CD4-positive, alpha-beta T cell treated with Interleukin-12 subunit alpha and Interleukin-12 subunit beta, for 1 hour (primary cell): Measurements from ENCODE around the gene ZBTB40.

ENCODE experiments used
- DNase-seq: peaks from one replicate; pipeline ENCODE4 v3.0.0-alpha.2; 2020

ZBTB40 gene, protein sequence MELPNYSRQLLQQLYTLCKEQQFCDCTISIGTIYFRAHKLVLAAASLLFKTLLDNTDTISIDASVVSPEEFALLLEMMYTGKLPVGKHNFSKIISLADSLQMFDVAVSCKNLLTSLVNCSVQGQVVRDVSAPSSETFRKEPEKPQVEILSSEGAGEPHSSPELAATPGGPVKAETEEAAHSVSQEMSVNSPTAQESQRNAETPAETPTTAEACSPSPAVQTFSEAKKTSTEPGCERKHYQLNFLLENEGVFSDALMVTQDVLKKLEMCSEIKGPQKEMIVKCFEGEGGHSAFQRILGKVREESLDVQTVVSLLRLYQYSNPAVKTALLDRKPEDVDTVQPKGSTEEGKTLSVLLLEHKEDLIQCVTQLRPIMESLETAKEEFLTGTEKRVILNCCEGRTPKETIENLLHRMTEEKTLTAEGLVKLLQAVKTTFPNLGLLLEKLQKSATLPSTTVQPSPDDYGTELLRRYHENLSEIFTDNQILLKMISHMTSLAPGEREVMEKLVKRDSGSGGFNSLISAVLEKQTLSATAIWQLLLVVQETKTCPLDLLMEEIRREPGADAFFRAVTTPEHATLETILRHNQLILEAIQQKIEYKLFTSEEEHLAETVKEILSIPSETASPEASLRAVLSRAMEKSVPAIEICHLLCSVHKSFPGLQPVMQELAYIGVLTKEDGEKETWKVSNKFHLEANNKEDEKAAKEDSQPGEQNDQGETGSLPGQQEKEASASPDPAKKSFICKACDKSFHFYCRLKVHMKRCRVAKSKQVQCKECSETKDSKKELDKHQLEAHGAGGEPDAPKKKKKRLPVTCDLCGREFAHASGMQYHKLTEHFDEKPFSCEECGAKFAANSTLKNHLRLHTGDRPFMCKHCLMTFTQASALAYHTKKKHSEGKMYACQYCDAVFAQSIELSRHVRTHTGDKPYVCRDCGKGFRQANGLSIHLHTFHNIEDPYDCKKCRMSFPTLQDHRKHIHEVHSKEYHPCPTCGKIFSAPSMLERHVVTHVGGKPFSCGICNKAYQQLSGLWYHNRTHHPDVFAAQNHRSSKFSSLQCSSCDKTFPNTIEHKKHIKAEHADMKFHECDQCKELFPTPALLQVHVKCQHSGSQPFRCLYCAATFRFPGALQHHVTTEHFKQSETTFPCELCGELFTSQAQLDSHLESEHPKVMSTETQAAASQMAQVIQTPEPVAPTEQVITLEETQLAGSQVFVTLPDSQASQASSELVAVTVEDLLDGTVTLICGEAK

DNA sequence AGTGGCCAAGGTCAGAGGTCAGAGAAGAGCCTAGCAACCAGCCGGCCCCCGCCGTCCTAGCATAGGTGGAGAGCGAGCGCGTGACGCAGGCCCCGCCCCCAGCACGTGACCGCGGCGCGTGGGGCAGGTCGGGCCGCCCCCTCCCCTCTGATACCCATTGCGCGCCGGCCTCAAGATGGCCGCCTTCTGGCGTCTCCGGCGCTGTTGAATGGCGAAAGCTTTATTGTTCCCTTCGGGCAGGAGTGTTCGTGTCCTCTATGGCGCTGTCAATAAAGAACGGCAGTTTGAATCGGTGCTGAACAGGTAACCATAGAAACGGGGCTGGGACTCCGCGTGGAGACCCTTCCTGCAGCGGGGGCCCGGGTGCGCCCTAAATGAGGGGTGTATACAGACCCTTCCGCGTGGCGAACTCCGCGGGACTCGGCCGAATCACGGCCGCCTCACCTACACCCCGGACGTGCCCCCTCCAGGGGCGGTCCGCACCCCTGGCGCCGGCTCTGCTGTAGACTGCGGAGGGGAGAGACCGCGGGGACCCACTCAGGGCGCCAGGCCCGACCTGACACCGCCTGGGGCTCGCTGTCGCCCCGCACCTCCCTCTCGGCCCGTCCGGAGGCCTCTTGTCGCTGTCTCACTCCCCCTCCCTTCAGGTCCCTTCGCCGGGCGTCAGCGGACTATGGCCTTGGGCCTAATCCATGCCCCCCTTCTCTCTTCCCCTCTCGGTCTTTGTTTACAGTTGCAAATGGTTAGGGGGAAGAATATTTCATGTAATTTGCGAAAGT is at the start of gene ZBTB40:
ZBTB40 (plus strand) TSS at position 150 of the 779 bp plus-strand sequence. CDS start 38,098 bp downstream, outside the sequence.
- DNase-seq = peak; percentile 95

DNA sequence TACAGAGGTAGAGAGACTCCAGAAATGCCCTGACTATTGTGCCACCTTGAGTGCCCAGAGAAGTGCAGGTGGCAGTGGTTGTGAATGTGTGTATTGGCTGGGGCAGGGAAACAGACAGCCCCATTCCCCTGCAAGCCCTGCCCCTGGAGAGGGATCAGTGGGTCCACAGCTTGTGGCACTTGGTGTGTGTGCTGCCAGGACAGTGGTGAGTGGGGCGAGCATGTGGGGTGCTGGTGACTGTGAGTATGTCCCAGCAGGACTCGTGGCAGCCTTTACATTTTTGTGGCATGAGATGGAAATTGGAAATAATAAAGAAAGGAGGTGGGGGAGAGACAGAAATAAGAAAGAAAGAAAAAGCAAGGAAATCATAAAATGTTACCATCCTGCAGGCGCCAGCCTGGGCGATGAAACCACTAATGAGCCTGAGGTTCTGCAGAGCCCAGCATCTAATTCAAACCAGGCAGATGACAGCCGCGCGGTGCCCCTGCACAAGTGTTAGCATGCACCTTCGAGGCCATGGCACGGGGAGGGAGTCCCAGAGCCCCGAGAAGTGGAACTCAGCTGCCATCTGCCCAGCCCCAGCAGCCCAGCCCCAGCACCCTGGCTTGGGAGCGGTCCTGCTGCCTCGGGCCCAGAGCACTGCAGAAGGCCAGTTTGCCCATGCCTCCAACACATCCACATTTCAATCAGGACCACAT is 49.1 kb upstream of the ZBTB40 start:
- no peak for DNase-seq

DNA sequence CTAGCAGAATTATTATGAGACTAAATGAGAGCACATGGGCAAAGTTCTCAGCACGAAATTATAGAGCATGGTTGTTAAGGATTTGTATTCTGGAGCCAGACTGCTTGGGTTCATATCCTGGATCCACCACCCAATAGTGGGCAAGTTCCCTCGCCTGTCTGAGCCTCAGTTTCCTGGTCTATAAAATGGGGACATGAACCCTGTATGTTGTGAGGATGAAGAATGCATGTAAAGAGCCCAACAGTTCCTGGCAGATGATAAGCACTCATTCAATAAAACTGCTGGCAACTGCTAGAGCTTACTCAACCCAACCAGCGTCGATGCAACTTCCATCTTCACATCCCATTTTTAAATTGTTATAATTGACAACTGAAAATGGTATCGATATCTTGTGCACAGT is 47.2 kb upstream of the ZBTB40 start:
- DNase-seq = no peak

DNA sequence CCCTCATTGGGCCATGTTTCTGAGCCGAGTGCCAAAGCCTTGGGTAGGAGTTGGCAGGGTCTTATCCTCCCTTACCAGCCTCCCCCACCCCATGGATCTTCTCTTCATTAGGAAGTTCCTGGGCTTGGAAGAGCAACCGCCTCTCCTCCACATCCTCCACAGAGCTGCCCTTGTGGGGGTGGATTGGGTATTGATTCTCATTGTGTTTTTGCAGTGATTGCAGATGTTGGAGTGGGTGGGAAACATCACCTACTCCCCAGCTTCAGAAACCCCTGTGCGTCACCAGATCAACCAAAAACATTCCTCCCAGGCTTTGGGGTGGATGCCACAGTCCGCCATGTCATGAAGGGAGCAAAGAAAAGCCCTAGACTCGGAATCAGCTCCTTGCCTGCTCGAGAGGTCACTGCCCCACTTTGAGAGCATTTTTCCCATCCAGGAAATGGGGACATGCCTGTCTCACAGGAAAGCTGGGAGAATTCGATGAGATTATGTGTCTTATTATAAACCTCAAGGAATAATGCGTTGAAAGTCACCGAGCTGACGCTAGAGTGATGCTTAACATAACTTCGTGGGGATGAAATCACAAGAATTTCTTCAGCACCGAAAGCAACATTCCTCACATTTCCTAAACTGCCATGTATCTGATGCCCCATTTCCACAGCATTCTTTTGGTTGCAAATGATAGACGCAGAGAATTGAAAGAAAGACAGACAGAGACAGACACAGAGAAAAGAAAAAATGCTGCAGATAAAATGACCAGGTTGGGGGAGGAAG is 44.7 kb upstream of the ZBTB40 start:
- DNase-seq = no peak

DNA sequence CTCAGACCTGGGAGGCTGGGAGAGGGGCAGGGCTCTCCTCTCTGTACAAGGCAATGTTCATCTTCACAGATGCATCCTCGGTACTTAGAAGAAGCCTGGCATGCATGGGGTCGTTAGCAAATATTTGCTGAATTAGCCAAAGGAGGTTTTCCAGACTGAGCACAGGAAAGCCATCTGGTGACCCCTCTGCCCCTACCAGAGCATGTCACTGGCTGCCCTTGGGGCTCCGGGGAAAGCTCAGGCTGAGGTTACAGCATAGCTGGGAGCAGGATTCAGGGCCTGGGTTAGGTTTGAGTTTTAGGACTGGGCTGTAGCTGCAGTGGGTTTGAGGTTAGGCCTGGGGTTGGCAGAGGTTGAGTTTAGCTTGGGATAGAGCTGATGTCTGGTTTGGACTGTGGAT is 43.4 kb upstream of the ZBTB40 start:
- DNase-seq = no peak

DNA sequence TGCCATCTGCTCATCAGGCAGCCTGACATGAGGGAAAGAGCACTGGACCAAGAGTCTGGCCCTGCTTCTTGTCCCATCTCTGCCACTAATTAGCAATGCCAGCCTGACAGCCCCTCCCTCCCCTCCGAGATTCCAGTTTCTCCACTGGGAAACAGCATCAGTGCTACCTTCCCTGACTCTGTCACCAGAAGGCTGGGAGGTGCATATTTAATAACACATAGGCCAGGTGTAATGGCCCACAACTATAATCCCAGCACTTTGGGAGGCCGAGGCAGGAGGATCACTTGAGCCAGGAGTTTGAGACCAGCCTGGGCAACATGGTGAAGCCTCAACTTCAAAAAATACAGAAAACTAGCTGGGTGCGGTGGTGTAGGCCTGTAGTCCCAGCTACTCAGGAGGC is 41.2 kb upstream of the ZBTB40 start:
- DNase-seq = no peak

DNA sequence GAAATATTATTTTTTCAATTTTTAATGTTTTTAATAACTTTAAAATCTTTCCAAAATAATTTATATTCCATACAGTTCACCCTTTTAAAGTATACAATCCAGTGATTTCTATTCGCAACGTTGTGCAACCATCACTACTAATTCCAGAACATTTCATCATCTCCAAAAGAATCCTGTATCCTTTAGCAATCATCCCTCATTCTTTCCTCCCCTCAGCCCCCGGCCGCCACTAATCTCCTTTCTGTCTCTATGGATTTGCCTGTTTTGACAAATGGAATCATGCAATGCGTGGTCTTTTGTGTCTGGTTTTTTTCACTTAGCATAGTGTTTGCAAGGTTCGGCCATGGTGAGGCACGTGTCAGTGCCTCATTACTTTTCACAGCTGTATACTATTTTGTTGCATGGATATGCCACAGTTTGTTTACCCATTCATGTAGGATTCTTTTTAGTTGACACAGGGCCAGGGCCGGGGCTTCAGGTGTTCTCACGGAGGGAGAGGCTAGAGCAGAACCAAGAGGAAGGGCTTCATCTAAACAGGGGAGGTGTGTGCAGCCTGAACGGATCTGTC is 40.6 kb upstream of the ZBTB40 start:
- no peak for DNase-seq

DNA sequence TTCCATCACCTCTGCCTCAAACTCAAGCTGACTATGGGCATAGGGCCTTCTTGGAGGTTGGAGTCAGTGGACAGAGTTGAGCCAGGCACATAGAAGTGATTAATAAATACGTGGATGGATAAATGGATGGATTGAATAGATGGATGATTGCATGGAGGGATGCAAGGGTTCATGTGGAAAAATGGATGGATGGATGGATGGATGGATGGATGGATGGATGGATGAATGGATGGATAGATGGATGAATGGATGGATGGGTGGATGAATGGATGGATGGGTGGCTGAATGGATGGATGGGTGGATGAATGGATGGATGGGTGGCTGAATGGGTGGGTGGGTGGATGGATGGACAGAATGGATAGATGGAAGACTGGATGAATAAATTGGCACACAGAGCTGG is 40.1 kb upstream of the ZBTB40 start:
- no peak for DNase-seq

DNA sequence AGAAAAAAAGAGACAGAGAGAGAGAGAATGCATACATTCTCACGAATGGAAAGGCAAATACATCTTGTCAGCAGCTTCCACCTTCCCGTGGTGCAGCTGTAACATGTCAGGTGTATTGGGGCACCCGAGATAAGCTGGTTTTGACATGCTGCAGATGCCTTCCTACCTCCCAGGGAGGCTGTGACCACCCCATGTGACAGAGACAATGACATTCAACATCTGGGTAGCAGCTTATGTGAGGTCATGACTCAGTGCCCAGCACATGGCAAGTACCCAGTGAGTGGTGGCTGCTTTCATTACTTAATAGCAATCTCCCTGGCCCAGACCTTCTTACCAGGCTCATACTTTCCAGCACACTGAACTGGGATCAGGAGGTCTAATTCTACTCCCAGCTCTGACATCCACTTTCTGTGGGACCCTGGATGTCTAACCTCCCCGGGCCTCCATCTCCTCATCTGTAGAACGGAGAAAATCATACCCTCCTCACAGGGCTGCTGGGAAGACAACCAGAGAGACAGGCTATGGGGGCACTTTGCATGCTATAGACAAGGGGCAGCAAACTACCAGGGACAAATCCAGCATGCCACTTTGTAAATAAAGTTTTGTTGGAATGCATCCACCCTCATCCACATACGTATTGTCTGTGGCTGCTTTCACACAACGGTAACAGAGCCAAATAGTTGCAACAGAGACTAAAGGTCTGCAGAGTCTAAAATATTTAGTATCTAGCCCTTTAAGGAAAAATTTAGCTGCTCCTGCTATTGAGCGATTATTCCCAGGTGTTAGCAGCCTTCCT is 38.5 kb upstream of the ZBTB40 start:
- DNase-seq = no peak

DNA sequence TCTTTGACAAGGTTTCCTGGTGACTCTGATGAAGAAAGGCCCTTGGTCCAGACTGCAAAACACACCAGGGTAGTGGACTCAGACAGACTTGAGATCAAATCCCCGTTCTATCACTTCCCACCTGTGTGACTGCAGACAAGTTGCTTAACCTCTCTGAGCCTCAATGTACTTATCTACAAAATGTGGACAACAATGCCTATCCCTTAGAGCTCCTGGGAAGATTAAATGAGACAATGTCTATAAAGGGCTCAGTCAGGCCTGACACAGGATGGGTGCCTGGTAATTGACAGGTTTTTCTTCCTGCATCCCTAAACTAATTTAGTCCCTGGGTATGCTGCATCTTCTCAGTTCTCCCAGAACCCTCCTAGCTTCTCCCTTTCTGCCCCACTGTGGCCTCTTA is 37.9 kb upstream of the ZBTB40 start:
- DNase-seq = no peak

DNA sequence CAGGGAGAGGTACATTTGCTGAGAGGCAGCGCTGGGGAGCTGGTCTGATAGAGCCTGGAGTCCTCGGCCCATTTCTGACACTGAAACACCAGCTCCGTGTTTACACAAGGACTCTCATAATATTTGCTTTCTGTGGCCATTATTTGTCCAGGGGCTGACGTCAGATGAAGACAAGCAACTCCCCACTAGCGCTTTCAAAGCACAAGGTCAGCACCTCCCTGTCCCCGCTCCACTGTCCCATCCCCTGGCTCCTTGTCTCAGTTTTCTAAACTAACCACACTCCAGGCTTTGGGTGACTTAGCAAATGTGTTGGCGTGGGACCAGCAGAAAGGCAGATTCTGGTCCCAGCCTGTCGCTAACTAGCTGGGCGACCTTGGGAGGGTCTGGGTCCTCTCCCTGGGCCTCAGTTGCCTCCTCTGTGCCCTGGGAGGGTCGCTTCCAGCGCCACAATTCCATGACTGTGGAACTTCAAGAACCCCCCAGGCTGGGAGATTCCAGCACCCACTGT is 37.4 kb upstream of the ZBTB40 start:
- DNase-seq = no peak

DNA sequence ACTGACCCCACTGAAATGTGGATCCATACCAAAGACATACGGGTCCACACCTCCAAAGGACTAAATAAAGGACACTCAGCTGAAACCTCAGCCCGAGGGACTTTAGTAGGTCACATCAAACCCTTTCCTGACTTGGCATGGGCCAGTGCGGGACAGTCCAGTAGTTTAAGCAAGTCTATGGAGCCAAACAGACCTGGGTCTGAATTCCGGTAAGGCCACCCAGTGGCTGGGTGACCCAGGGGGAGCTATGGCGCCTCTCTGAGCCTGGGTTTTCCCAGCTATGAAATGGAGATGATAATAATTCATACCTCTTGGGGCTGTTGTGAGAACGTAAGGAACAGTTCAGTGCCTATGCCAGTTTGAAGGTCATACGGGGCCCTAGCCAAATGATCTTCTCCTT is 36.2 kb upstream of the ZBTB40 start:
- DNase-seq = no peak

DNA sequence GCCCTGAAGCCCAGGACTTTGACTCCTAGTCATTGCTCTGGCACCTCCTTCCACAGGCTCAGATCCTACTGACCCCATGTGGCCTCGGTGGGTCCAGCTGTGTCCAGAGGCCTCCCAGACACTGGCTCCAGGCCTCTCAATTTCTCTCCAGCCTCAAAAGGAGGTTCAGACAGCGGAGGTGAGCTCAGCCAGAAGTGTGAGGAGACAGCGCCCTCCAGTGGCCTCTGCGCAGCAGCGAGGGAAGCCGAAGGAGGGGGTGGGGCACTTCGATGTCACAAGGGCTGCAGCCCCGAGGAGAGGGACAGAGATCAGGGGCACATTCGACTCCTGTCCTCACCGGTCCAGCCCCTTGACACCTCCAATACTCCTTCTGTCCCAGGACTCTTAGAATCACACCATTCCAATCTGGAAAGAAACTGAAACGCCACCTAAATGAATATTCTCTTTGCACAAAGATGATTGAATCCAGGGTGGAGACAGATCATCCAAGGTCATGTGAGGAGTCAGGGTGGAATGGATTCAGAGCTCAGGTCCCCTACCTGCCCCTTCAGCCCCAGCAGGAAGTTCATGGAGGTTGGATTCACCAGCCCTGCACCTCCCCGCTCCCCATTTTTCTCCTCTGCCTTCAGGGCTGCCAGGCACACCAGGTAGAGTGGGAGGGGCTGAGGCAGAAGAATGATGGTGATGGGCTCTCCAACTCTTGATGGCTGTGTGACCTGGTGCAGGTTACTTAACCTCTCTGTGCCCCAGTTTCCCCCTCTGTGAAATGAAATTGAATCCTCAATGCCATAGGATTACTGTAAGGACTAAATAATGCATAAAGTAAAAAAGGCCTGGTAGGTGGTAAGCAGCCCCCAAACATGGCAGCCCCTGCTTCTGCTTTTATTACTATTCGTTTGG is 34.8 kb upstream of the ZBTB40 start:
- peak; percentile 66 for DNase-seq

DNA sequence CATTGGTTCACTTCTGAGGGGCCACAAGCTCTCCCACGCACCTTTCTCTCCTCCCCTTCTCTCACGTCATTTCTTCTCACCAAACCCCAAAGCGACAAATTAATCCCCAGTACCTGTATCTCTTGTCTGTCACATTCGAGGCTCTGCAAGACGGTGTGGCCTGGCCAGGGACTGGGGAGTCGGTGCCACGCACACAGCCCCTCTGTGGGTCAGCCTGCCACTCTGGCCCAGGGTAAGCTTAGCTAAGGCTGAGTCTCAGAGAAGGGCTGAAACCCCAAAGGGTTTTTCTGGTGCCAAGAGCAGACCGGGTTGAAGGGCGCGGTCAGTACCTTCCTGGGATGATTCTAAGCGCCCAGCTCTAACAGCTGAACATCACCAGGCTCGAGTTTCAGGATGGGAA is 34.2 kb upstream of the ZBTB40 start:
- DNase-seq = no peak

DNA sequence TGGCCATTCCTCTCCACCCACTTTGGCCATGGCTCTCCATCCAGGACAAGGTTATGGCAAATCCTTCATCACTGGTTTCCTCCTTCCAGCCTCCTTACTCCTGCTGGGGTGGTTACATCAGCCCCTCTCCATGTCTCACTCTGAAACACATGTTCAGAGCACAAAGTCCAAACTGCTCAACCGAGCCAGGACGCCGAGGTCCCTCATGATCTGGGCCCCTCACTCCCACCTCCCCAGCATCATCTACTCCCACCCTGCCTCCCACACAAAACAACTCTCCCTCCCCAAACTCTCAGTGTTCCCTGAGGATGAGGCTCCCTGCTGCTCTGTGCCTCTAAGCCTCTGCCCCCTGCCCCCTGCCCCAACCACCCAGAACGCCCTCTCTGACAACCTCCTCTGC is 33.3 kb upstream of the ZBTB40 start:
- DNase-seq = no peak

DNA sequence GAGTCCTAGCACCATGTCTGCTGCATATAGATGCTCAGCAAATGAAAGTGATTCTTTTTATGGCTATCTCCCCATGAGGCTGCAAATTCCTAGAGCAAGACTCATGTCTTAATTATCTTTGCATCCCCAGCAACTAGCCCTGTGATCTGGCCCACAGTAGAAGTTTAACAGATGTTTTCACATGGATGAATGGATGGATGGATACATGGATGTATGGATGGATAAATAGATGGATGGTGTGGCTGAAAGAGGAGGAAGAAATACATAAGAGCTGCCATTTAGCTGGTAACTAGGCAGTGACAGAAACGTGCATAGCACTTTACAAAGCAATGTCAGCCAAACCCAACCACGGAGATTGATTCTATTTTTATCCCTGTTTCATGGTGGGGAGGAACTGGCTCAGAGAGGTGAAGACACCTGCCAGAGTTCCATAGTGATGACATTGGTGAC is 32.7 kb upstream of the ZBTB40 start:
- no peak for DNase-seq

DNA sequence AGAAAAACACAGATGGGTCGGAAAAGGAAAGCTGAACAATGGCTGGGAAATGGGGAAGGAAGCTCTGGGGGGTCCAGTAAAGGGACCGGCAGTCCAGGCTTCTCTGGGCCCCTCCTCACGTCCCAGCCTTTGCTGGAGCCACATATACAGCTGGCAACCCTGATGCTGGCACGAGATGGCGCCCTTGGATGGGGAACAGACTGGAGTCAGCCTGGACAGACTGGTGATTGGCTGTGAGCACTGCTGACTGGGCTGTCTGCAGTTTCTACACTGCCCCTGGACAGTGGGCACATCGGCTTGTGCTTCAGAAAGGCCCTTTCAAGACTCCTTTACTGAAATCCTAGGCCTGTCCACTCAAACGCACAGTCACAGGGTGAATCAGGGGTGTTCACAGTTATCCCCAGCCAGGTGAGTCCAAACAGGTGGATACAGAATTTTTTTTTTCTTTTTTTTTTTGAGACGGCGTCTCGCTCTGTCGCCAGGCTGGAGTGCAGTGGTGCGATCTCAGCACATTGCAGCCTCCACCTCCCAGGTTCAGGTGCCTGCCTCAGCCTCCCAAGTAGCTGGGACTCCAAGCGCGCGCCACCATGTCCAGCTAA is 31.1 kb upstream of the ZBTB40 start:
- DNase-seq = peak; percentile 34

DNA sequence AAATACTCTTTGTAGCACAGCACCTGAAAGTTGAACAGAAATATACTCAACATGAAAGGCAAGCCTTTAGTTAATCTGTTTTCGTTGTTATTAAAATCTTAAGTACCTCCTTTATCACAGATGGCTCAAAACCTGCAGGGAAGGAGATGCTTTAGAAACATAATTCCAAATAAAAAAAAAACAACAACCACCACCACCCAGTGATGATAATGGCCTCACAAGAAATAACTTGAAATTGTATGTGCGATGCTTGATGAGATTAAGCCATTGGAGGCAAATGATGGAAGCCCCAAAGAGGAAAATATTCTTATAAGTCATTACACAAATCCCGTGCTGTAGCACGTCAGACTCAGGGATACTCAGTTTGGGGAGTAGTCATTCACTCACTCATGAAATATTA is 24.9 kb upstream of the ZBTB40 start:
- no peak for DNase-seq
